Lung (tissue), 12 donors: ENCODE measurements around the gene NACA2. TPM values are rescaled to one million over a fixed set of nuclear protein-coding genes. Genes with fewer than 3 reads are reported as not detected.

Experiments used
- ATAC-seq: fragments of 200-7000 bp; cut with Tn5 transposase; one replicate; pipeline ENCODE4 v1.9.1; 2020; ENCODE audit warnings: moderate number of reproducible peaks; ENCODE audit not compliant: insufficient read depth, low FRiP score
- DNase-seq, 3 donors: peaks; one replicate each; pipeline ENCODE4 v3.0.0-alpha.2; 2013 to 2017
- H3K27ac ChIP-seq, 2 donors: one replicate each; pipeline ENCODE4 v1.5.1; 2013; ENCODE audit warnings: mild to moderate bottlenecking in 2 of 2, moderate library complexity in 2 of 2, control low read depth in 1 of 2, inconsistent platforms in 1 of 2, low read depth in 1 of 2, low read length in 1 of 2
- H3K27me3 ChIP-seq, 3 donors: one replicate each; pipeline ENCODE4 v1.5.1; 2013; ENCODE audit warnings: low read length in 2 of 3; ENCODE audit not compliant: control insufficient read depth in 3 of 3, insufficient read depth in 3 of 3
- H3K36me3 ChIP-seq, 4 donors: one replicate each; pipeline ENCODE4 v1.5.1; 2013; ENCODE audit warnings: low read length in 4 of 4, mild to moderate bottlenecking in 1 of 4, moderate library complexity in 1 of 4; ENCODE audit not compliant: control insufficient read depth in 4 of 4, insufficient read depth in 4 of 4
- H3K4me1 ChIP-seq, 5 donors: one replicate each; pipeline ENCODE4 v1.5.1; 2013; ENCODE audit warnings: low read length in 5 of 5, mild to moderate bottlenecking in 2 of 5, moderate library complexity in 1 of 5; ENCODE audit not compliant: control insufficient read depth in 5 of 5, insufficient read depth in 5 of 5
- H3K4me3 ChIP-seq: one replicate; pipeline ENCODE4 v1.5.1; 2013; ENCODE audit warnings: mild to moderate bottlenecking, control low read depth, moderate library complexity
- H3K9ac ChIP-seq, 2 donors: one replicate each; pipeline ENCODE4 v1.5.1; 2013; ENCODE audit warnings: low read length in 2 of 2, control low read depth in 1 of 2; ENCODE audit not compliant: insufficient read depth in 1 of 2
- H3K9me3 ChIP-seq, 4 donors: one replicate each; pipeline ENCODE4 v1.5.1; 2013; ENCODE audit warnings: low read length in 3 of 4, mild to moderate bottlenecking in 1 of 4, moderate library complexity in 1 of 4; ENCODE audit not compliant: control insufficient read depth in 4 of 4, insufficient read depth in 3 of 4
- WGBS, 2 donors: extraction: QIAGEN DNeasy Blood & Tissue Kit; methylation state at CpG; one replicate each; pipeline ENCODE4 v1.1.7; 2013; 5-methylcytosine and 5-hydroxymethylcytosine counted together
- polyA plus RNA-seq, 2 donors: library from polyadenylated mRNA; stranded (reverse); fragments of 200-250 nt; gene quantifications; one replicate each; pipeline ENCODE4 v1.2.1, GENCODE V29; 2013
- total RNA-seq, 2 donors: library from RNA; depleted of rRNA in 1 of 2; stranded (reverse); fragments of >200 nt in 1 of 2; gene quantifications; one replicate each; pipeline ENCODE4 v1.2.1, GENCODE V29; 2014 to 2021
- TF ChIP-seq, protein P1 (sequence below): IDR thresholded peaks from 2 replicates; pipeline ENCODE4 v1.5.1; 2012; ENCODE audit warnings: mild to moderate bottlenecking; ENCODE audit errors: control extremely low read depth, extremely low read depth
- donor health status: control.
- donor health status: control.
- donor health status: Bipolar disorder and iron deficiency.
- donor health status: healthy.
- donor health status: DM: yes; HTN: yes; CAD: no.

Gene NACA2
- total and polyA plus RNA-seq, 4 donors = 0.07 TPM; not detected in 3

DNA sequence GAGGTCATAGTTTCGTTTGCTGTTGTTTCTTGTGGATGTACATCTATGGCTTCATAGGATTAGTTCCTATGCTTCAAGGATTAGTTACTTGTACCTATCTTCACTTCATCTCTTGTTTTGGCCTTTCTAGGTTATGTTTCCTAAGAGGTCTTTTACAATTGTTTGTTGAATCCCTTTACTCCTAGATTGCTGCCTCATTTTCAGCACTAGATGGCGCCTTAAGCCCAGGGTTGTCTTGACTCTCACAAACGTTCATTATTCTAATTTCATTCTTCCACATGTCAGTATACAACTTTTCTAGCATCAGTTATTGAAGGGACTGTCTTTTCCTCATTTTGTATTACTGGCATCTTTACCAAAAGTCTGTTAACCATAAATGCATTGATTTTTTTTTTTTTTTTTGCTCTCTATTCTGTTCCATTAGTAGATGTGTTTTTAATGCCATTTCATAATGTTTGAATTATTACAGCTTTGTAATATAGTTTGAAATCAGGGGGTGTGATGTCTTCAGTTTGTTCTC is 45.0 kb upstream of the NACA2 start:
- H3K4me1 ChIP-seq = peaks cover 0 to 2% (median 0%) of the 10 kb centered on the region in 5 donors
- peaks cover 0 to 9% (median 3%) of the 10 kb centered on the region in 4 donors for H3K9me3 ChIP-seq
- 16 to 24% methylated on average over 3 of the region's 3 CpGs for WGBS, 2 donors
- H3K9ac ChIP-seq = no peak overlapping the region
- H3K27ac ChIP-seq = no peak overlapping the region
- DNase-seq = peak; percentile 33 to 55 (median 54)
- ATAC-seq = no peak
- TF ChIP-seq, protein P1, sequence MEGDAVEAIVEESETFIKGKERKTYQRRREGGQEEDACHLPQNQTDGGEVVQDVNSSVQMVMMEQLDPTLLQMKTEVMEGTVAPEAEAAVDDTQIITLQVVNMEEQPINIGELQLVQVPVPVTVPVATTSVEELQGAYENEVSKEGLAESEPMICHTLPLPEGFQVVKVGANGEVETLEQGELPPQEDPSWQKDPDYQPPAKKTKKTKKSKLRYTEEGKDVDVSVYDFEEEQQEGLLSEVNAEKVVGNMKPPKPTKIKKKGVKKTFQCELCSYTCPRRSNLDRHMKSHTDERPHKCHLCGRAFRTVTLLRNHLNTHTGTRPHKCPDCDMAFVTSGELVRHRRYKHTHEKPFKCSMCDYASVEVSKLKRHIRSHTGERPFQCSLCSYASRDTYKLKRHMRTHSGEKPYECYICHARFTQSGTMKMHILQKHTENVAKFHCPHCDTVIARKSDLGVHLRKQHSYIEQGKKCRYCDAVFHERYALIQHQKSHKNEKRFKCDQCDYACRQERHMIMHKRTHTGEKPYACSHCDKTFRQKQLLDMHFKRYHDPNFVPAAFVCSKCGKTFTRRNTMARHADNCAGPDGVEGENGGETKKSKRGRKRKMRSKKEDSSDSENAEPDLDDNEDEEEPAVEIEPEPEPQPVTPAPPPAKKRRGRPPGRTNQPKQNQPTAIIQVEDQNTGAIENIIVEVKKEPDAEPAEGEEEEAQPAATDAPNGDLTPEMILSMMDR = peak; percentile 59
- no peak overlapping the region for H3K4me3 ChIP-seq
- no peaks in the 10 kb centered on the region for H3K36me3 ChIP-seq
- H3K27me3 ChIP-seq = no peaks in the 10 kb centered on the region

DNA sequence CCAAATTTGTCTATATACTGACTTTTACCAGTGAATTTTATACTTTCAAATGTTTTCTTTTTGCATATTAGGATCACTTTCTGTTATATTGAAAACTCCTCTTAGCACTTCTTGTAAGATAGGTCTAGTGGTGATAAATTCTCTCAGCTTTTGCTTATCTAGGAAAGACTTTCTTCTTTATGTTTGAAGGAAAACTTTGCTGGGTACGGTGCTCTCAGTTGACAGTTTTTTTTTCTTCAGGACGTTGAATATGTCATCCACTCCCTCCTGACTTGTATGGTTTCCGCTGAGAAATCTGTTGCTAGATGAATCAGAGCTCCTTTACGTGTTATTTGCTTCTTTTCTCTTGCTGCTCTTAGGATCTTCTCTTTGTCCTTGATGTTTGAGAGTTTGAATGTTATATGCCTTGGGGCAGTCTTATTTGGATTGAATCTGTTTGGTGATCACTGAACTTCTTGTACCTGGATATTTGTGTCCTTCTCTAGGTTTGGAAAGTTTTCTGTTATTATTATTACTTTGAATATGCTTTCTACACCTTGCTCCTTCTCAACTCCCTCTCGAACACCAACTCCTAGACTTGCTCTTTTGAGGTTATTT is 44.0 kb upstream of the NACA2 start:
- no peak overlapping the region for H3K4me3 ChIP-seq
- ATAC-seq (no peak), DNase-seq (no peak)
- H3K9me3 ChIP-seq = peaks cover 0 to 9% (median 3%) of the 10 kb centered on the region in 4 donors
- H3K36me3 ChIP-seq = no peaks in the 10 kb centered on the region
- H3K27me3 ChIP-seq = no peaks in the 10 kb centered on the region
- 82 to 87% methylated on average over 5 of the region's 5 CpGs for WGBS, 2 donors
- TF ChIP-seq, protein P1 = no peak
- H3K9ac ChIP-seq = no peak overlapping the region
- H3K27ac ChIP-seq = no peak overlapping the region
- peaks cover 0 to 2% (median 0%) of the 10 kb centered on the region in 5 donors for H3K4me1 ChIP-seq

GRCh38 chr17:61634011-61634539 is 43.1 kb upstream of the NACA2 start:
- Histone ChIP-seq H3K9ac (no peak overlapping the region), H3K27ac (no peak overlapping the region), H3K27me3 (no peaks in the 10 kb centered on the region), H3K4me3 (no peak overlapping the region), H3K9me3 (peaks cover 0 to 9% (median 3%) of the 10 kb centered on the region in 4 donors), H3K4me1 (peaks cover 0 to 2% (median 0%) of the 10 kb centered on the region in 5 donors), H3K36me3 (no peaks in the 10 kb centered on the region)
- DNase-seq = no peak
- no peak for ATAC-seq
- TF ChIP-seq, protein P1 = no peak
